Stimulated activated CD8-positive, alpha-beta memory T cell treated with anti-CD3 and anti-CD28 coated beads, Interleukin-4, amount 100 ng/mL, for 24 hours (primary cell): Measurements from ENCODE around the gene BBX.

Source experiments
- DNase-seq: peaks from one replicate; pipeline ENCODE4 v3.0.0-alpha.2; 2020; ENCODE audit warnings: low read depth

Gene BBX

DNA sequence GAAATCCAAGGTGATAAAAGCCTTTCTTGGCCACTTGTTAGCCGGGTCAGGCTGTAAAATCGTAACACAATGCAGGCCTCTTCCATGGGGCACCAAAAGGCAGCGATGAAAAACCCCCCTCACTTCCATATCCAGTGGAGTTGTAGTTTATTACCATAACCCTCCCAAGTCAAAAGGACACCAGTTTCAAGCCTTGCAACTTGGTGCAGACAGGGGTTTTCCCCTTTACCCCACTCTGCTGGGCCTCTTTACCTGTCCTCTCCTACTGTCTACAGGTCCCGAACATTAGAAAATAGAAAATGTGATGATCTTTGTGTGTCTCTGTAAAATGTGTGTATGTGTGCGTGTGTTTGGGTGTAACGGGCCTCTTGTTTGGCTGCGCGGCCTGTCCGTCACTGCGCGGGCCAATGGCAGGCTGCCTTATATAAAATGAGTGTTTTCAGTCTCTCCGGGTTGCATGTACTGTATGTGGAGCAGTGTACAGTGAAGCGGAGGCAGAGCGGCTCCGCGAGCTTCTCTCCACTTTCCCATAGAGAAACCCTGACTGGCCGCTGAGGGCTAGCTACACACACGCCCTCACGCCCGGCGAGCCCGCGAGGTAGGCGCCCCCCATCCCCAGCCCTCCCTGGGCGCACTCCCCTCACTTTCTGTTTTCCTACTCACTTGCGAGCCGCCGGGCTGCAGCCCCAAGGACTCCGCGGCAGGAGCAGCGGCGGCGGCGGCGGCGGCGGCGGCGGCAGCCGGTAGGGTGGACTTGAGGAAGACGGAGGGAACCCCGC lies at the start of gene BBX:
Gene BBX, plus strand, starts transcription at position 453 of the 779 bp plus-strand sequence. CDS start 187,499 bp downstream, outside the sequence.
- DNase-seq, result peak; percentile 77

DNA sequence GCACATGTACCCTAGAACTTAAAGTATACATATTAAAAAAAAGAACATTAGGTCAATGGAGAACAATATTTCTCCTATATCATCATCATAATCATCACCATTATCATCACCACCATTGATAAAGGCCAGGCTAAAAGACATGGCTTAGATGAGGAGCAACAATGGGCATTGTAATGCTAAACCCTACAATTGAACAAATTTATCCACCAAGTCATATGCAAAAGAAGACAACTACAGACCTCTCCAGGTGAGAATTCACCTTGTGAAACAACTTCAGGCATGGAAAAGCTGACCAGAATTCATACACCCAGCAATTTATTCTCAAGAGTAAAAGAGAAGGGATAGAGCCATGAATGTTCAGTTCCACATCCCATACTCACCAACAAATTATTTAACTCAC lies 46.3 kb upstream of the BBX start:
- DNase-seq, result no peak

- DNase-seq, result no peak
Measured at GRCh38 chr3:107487490-107487889, 35.3 kb upstream of the BBX start.

DNA sequence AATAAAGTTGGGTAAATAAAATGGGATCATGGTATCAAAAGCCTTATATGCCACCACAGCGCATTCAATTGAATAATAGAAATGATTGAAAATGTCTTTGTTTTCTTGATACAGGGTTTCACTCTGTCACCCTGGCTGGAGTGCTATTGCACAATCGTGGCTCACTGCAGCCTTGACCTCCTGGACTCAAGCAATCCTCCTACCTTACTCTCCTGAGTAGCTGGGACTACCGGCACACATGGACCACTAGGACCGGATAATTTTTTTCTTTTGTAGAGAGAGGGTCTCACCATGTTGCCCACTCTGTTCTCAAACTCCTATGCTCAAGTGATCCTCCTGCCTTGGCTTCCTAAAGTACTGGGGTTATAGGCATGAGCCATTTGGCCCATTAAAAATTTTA lies 33.8 kb upstream of the BBX start:
- no peak for DNase-seq

- no peak for DNase-seq
Measured at GRCh38 chr3:107493134-107493533, 29.6 kb upstream of the BBX start.

DNA sequence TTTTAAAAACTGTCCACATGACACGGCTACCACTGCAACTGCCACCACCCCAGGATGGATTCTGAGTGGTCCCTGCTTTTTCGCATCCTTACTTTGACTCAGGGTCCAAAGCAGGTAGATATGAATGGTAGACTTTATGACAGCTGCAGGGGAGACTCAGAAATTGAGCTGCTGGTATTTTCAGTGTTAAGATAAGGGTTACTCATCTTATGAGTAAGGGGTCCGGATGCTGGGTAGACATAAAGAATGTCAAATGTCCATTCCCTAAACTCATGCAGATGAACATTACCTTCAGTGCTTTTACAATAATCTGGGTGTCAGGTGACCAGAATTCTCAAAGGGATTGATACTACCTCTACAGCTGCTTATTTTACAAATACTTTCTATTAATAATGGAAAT lies 25.9 kb upstream of the BBX start:
- DNase-seq, result no peak

- DNase-seq, result no peak
Measured at GRCh38 chr3:107498646-107499045, 24.1 kb upstream of the BBX start.

GRCh38 chr3:107506458-107506857 lies 16.3 kb upstream of the BBX start:
- DNase-seq, result no peak

GRCh38 chr3:107508331-107508730 lies 14.4 kb upstream of the BBX start:
- no peak for DNase-seq

DNA sequence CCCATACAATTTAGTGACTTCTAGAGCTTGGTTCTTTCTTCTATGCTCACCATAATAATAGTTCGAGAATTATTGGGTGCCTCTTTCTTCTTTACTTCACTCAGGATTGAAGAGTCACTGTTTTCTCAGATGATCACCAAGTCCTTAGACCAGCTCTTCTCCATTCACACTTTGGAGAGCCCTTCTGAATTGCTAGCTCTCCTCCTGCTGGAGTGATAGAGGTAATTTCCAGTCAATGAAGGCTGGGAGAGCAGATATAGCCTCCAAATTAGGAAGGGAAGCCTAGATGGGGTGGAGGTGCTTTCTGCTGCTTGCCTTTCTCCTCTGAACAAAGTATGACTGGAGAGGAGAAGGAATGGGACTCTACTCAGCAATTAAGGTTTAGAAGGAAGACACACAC lies 10.7 kb upstream of the BBX start:
- no peak for DNase-seq

DNA sequence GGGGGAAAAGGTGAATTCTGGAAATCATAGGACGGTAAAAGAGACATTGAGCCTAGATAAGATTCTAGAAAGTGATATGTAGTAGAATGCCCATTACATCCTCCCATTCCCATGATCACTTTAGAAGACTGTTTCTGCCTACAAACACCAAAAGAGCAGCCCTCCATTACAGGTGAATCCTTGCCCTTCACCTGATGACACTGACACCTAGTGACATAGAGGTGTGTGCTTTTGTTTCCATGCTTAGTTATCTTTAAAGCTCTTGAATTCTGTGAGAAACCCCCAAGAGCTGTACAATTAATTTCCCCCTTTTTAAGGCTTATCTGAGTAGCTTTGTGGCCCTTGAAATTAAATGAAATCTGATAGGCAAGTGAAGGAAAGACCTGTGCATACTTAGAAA lies 8.3 kb upstream of the BBX start:
- no peak for DNase-seq

- DNase-seq, result no peak
Measured at GRCh38 chr3:107516475-107516874, 6.3 kb upstream of the BBX start.

- no peak for DNase-seq
Measured at GRCh38 chr3:107520535-107520934, 2.2 kb upstream of the BBX start.

- DNase-seq, result no peak
Measured at GRCh38 chr3:107521469-107522059, 1.2 kb upstream of the BBX start.

GRCh38 chr3:107523289-107523538 lies 452 bp downstream of the BBX start:
- DNase-seq, result no peak

DNA sequence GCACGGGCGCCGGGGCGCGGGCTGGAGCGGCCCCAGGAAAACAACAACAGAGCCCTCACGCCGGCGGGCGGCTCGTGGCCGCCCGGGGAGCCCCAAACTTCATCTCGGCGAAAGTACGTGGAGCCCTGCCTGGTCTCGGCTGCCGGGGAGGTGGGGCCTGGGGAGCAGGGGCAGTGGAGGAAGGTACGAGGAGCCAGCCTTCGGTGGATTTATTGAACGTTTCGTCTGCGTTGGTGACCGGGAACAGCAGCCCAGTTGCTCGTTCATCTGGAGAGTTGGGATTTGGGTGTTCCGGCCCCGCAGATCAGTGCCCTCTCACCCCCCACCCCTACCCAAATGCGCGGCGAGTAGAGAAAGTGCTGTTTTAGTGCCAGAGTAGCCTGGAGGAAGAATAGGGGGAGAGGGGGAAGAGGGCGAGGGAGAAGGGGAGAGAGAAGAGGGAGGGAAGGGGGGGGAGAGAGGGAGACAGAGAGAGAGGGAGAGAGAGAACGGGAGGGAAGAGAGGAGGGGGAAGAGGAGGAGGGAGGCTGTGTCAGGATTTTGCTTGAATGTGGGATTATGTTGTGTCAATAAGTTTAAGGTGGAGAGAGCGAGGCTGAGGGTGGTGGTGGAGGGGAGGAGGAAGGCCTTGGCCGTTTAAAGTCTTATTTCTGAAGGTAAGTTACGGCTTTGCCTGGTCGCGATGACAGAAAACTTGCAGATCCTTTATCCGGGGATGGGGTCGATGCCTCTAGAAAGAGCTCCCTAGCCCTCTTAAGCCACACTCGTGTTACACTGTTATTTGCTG lies 970 bp downstream of the BBX start:
- DNase-seq, result peak; percentile 15

DNA sequence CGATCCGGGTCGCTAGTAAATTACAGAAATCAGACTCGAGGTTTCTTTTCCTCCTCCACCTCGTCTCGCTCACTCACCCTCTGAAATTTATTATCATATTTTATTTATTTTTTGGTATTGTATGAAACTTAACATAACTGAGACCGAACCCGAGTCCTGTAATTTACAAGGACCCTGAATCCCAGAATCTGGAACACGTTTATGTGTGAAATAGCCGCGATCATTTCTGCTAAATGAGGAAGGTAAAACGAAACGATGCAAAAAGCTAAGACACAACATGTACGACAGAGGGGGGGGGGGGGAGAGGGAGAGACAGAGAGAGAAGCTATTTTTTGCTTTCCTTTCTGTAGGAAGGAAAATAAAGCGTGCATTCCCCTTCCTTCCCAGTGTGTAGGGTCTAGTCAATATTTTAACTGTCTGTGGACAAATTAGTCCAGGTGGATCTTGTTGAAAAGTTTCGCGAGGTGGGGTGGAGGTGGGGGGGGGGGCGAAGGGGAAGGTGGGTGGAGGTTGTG lies 1.6 kb downstream of the BBX start:
- DNase-seq, result no peak

- DNase-seq, result no peak
Measured at GRCh38 chr3:107524841-107525643, 2.3 kb downstream of the BBX start.

DNA sequence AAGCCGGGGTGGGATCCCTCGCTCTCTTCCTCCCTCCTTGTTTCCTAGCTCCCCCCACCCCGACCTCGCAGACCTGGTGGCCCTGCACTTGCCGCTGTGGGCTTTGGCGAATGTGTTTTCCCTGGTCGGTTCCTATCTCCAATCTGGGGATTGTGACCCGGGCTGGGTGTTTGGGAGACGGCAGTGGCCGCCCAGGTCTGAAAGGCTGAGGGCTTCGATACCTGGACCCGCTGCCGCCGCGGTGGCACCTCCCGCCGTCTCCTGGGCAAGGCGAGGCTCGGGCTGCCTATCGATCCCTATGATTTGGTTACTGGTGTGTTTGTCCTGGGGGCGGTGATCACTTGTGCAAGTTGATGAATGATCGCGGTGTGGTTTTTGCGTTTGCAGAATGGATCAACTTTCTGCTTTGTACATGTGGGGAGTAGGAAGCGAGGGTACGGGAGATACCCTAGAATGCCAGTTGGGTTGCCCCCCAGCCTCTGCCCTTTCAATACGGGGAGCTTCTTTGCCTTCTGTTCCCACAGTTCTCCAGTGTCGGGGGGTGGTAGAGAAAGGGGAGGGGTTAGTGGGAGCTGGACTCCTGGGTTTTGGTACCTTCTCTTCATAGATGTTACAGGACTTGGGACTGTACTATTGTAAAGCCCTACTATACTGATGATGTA lies 3.0 kb downstream of the BBX start:
- DNase-seq, result no peak

- no peak for DNase-seq
Measured at GRCh38 chr3:107531917-107532469, 9.2 kb downstream of the BBX start.

DNA sequence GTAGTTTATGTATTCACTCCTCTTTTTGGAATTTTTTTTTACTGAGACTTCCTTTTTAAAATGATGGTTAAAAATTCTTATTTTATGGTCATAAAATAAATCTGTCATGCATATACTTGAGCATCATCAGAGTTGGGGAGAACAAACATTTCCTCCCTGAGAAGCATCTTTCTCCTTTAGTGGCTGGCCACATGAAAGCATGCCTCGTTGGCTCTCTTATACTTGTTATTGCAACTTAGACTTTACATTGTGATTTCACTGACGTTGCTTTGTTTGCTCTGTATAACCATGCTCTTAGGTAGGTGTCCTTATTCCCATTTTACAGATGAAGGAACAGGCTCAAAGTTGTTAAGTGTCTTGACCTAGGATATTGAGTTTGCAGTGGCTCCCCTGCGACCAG lies 18.1 kb downstream of the BBX start:
- no peak for DNase-seq
